Gastroesophageal sphincter (tissue), 4 donors: ENCODE data around the gene ECM1. TPM values are rescaled to one million over a fixed set of nuclear protein-coding genes. Genes with fewer than 3 reads are reported as not detected.

Source experiments
- ATAC-seq: fragments of 150-250 bp; one replicate; pipeline ENCODE4 v1.9.1; 2016; ENCODE audit warnings: mild to moderate bottlenecking, moderate library complexity
- H3K27ac ChIP-seq, 4 donors: fragments of 200-600 bp; sonication (generic) in 3 of 4; 1 replicate in 3 of 4; 2 replicates in 1 of 4; pipeline ENCODE4 v1.5.1; 2016 to 2019
- H3K27me3 ChIP-seq: fragments of 200-600 bp; sonication (generic); one replicate; pipeline ENCODE4 v1.5.1; 2019
- H3K36me3 ChIP-seq, 2 donors: fragments of 200-600 bp; sonication (generic); one replicate each; pipeline ENCODE4 v1.5.1; 2019; ENCODE audit warnings: control low read depth in 1 of 2
- H3K4me1 ChIP-seq, 3 donors: fragments of 200-600 bp; sonication (generic); 1 replicate in 2 of 3; 2 replicates in 1 of 3; pipeline ENCODE4 v1.5.1; 2016 to 2019; ENCODE audit warnings: control low read depth in 2 of 3
- H3K4me3 ChIP-seq, 2 donors: fragments of 200-600 bp; sonication (generic); one replicate each; pipeline ENCODE4 v1.5.1; 2019; ENCODE audit warnings: mild to moderate bottlenecking in 1 of 2, moderate library complexity in 1 of 2
- H3K9me3 ChIP-seq, 3 donors: fragments of 200-600 bp; sonication (generic); one replicate each; pipeline ENCODE4 v1.5.1; 2017 to 2019; ENCODE audit warnings: control low read depth in 2 of 3
- CTCF ChIP-seq, 4 experiments: fragments of 200-600 bp in 2 of 4; fragments of 450-650 bp in 2 of 4; sonication (generic) in 1 of 4; IDR thresholded peaks; one replicate each; pipeline ENCODE4 v1.5.1; 2017 to 2019; ENCODE audit warnings: antibody characterized with exemption in 4 of 4, mild to moderate bottlenecking in 2 of 4, moderate library complexity in 2 of 4
- EP300 ChIP-seq: sonication (generic); formaldehyde crosslinking; IDR thresholded peaks from one replicate; pipeline ENCODE4 v1.6.1; 2017; ENCODE audit warnings: antibody characterized with exemption, mild to moderate bottlenecking
- POLR2A ChIP-seq, 2 donors: fragments of 450-650 bp; IDR thresholded peaks; one replicate each; pipeline ENCODE4 v1.6.1; 2017; ENCODE audit warnings: antibody characterized with exemption in 2 of 2, mild to moderate bottlenecking in 2 of 2, moderate library complexity in 1 of 2
- POLR2AphosphoS5 ChIP-seq: sonication (generic); formaldehyde crosslinking; IDR thresholded peaks from one replicate; pipeline ENCODE4 v1.6.1; 2017; ENCODE audit warnings: antibody characterized with exemption
- WGBS, 2 donors: methylation state at CpG; one replicate each; pipeline ENCODE4 v1.1.5; 2018; ENCODE audit warnings: low coverage in 1 of 2; 5-methylcytosine and 5-hydroxymethylcytosine counted together
- total RNA-seq, 4 donors: library from RNA; depleted of rRNA; stranded (reverse); fragments of >200 nt; gene quantifications; one replicate each; pipeline ENCODE4 v1.1.0, GENCODE V29; 2016

Gene ECM1
- total RNA-seq, 4 donors from 2014 or later: 12.6 to 29.7 (median 19.4) TPM

GRCh38 chr1:150525348-150525747 is 17.4 kb downstream of the ECM1 start:
- ATAC-seq: no peak
- WGBS, 2 donors: 86 to 87% methylated on average over 2 to 3 of the region's 3 CpGs
- no peaks in the 10 kb centered on the region for H3K27me3 ChIP-seq
- H3K36me3 ChIP-seq: no peaks in the 10 kb centered on the region
- no peak overlapping the region for H3K4me3 ChIP-seq
- TF ChIP-seq POLR2AphosphoS5 (no peak), CTCF (IDR thresholded peaks at IDR 0.05) (no peak), EP300 (no peak), POLR2A (IDR thresholded peaks at IDR 0.05) (no peak)
- no peak overlapping the region for H3K27ac ChIP-seq
- H3K9me3 ChIP-seq: no peaks in the 10 kb centered on the region
- peaks cover 0 to 13% (median 3%) of the 10 kb centered on the region in 3 donors for H3K4me1 ChIP-seq

GRCh38 chr1:150528196-150528595 is 20.3 kb downstream of the ECM1 start:
- TF ChIP-seq CTCF (IDR thresholded peaks at IDR 0.05): no peak
- TF ChIP-seq POLR2AphosphoS5: no peak
- no peak for TF ChIP-seq EP300
- no peak for TF ChIP-seq POLR2A (IDR thresholded peaks at IDR 0.05)
- H3K27ac ChIP-seq: no peak overlapping the region
- no peaks in the 10 kb centered on the region for H3K36me3 ChIP-seq
- no peaks in the 10 kb centered on the region for H3K27me3 ChIP-seq
- no peak overlapping the region for H3K4me3 ChIP-seq
- WGBS, 2 donors: 57 to 100% methylated on average over 1 of the region's 1 CpG
- no peak for ATAC-seq
- peaks cover 0 to 29% (median 9%) of the 10 kb centered on the region in 3 donors for H3K4me1 ChIP-seq
- H3K9me3 ChIP-seq: no peaks in the 10 kb centered on the region

- no peak for ATAC-seq
- Histone ChIP-seq H3K27me3 (no peaks in the 10 kb centered on the region), H3K9me3 (no peaks in the 10 kb centered on the region), H3K27ac (peak overlapping the region in 3 of 4 donors; percentile 64 to 70 (median 67)), H3K4me1 (peaks cover 0 to 34% (median 9%) of the 10 kb centered on the region in 3 donors), H3K4me3 (no peak overlapping the region), H3K36me3 (no peaks in the 10 kb centered on the region)
- no peak for TF ChIP-seq EP300
- TF ChIP-seq POLR2AphosphoS5: no peak
- no peak for TF ChIP-seq CTCF (IDR thresholded peaks at IDR 0.05)
- TF ChIP-seq POLR2A (IDR thresholded peaks at IDR 0.05): no peak
- WGBS, 2 donors: 0 to 8% methylated on average over 2 to 4 of the region's 4 CpGs
Measured at GRCh38 chr1:150529017-150529416, 21.1 kb downstream of the ECM1 start.

GRCh38 chr1:150530491-150531159 is 22.7 kb downstream of the ECM1 start:
- H3K36me3 ChIP-seq: no peaks in the 10 kb centered on the region
- H3K4me1 ChIP-seq: peaks cover 0 to 48% (median 9%) of the 10 kb centered on the region in 3 donors
- peak overlapping the region in 1 of 4 donors; percentile 84 for H3K27ac ChIP-seq
- TF ChIP-seq POLR2AphosphoS5 (no peak), POLR2A (IDR thresholded peaks at IDR 0.05) (no peak), EP300 (no peak), CTCF (IDR thresholded peaks at IDR 0.05) (no peak)
- no peaks in the 10 kb centered on the region for H3K27me3 ChIP-seq
- ATAC-seq: no peak
- no peaks in the 10 kb centered on the region for H3K9me3 ChIP-seq
- no peak overlapping the region for H3K4me3 ChIP-seq
- 92 to 93% methylated on average over 8 to 13 of the region's 14 CpGs for WGBS, 2 donors

- no peaks in the 10 kb centered on the region for H3K9me3 ChIP-seq
- no peaks in the 10 kb centered on the region for H3K27me3 ChIP-seq
- H3K4me1 ChIP-seq: peaks cover 0 to 62% (median 9%) of the 10 kb centered on the region in 3 donors
- WGBS, 2 donors: 13 to 23% methylated on average over 3 to 4 of the region's 5 CpGs
- no peak overlapping the region for H3K4me3 ChIP-seq
- TF ChIP-seq CTCF (IDR thresholded peaks at IDR 0.05) (peak in 1 of 4 experiments; percentile 6), POLR2AphosphoS5 (no peak)
- ATAC-seq: no peak
- peak overlapping the region; percentile 62 to 85 (median 82) for H3K27ac ChIP-seq
- H3K36me3 ChIP-seq: no peaks in the 10 kb centered on the region
Measured at GRCh38 chr1:150532860-150533259, 25.0 kb downstream of the ECM1 start.
